Skin epidermis (tissue), 12 donors: ENCODE measurements around the gene DLK1.

ENCODE experiments used
- H3K27ac ChIP-seq, 21 experiments: fragments of 200-600 bp; sonication (generic) in 11 of 21; one replicate each; pipeline ENCODE4 v1.5.0; 2020; ENCODE audit warnings: mild to moderate bottlenecking in 3 of 21, inconsistent platforms in 2 of 21, moderate library complexity in 2 of 21
- H3K4me3 ChIP-seq, 7 experiments: fragments of 200-600 bp; sonication (generic) in 2 of 7; one replicate each; pipeline ENCODE4 v1.5.0; 2020; ENCODE audit warnings: inconsistent platforms in 2 of 7, mild to moderate bottlenecking in 2 of 7, moderate library complexity in 1 of 7

DLK1 gene

DNA sequence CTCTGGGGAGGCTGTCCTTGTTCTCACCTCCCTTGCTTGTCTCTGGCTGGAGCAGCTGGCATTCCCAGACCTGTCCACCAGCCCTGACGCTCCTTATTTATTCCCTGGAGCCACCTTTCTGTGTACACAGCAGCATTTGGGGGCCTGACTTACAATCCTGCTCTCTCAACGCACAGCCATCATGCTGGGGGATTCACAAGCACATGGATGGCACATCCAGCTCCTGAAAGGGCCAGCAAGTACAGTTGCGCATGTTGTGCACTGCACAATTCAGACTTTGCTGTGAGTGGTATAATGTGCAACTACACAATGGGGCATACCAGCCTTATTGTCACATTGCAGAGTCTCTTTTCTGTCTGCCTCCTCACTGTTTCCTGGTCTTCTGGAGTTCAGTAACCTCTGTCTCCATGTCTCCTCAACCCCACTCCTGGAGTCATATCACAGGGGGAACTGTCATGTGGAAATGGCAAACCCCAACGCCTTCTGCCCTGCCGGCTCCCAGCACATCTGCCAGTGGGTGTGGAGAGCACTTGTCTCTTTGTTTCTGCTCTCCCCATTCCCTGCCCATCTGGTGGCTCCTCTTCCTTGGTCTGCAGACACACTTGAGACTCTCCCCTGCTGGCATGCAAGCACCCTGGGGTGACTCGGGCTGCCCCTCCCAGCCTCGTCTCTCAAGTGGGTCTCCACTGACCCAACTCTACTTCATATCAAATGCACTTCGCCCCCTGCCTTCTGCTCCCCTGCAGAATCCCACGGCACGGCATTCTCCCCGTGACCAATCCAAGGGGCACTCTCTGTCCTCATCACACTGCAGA, 58.0 kb downstream of the DLK1 start:
- H3K27ac ChIP-seq: no peak overlapping the region

DNA sequence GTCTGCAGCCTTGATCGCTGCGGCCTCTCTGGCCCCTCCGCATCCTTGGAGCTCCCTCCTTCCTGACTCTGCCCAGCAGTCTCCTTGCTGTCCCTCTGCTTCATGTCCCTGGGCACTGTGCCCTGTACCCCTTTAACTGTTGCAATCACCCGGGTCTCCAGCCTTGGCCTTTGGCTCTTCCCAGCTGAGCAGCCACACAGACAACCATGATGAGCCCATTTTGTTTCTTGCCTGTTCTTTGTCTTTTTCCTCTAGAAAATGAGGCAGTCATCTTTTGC, 58.6 kb downstream of the DLK1 start:
- no peak overlapping the region for H3K27ac ChIP-seq
- no peak overlapping the region for H3K4me3 ChIP-seq

More for the DNA sequence above, 58.0 kb downstream of the DLK1 start:
- no peak overlapping the region for H3K4me3 ChIP-seq

GRCh38 chr14:100785626-100786025, 58.9 kb downstream of the DLK1 start:
- Histone ChIP-seq H3K4me3 (no peak overlapping the region), H3K27ac (no peak overlapping the region)

GRCh38 chr14:100786131-100786530, 59.4 kb downstream of the DLK1 start:
- Histone ChIP-seq H3K27ac (no peak overlapping the region), H3K4me3 (no peak overlapping the region)

DNA sequence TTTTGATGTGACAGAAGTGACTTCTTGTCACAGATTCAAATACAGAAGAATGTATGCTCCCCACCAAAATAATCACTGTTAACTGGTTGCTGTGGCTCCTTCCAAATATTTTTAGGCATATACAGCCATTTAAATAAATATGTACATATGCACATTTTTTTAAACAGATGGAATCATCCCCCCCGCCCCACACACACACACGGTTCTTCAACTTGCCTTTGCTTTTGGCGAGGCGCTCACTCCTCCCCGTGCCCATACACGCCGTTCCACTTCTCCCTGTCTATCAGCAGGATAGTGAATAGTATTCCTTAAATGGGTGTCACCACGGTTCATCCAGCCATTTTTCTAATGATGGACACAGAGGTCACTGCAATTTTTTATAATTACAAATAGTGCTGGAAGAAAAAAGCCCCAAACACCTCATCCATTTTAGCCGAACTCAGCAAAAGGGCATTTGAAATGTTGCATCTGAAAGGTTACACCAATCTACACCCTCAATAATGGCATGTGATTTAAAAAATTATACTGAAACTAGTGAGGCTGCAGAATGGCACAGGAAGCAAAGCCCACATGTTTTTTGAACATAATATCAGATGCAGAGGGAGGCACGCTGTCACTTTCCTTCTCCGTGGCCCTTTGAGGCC, 60.0 kb downstream of the DLK1 start:
- no peak overlapping the region for H3K27ac ChIP-seq
- no peak overlapping the region for H3K4me3 ChIP-seq

DNA sequence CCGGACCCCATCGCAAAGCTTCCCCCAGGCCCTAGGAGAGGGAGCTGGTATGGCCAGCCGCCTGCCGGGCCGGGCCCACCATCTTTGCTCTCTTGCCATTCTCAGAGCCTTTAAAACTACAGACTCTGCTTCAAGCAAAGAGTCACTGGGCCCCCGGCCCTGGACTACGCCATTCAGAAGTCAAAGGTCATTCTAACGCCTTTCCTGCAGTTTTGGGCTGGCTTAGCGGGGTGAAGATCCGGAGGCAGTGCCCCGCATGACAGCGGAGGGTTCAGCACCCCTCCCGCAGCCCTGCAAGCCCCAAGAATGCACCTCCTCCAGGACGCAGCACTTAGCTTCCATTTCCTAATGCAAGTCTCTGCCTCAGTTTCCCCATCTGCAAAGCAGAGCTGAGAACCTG, 61.0 kb downstream of the DLK1 start:
- no peak overlapping the region for H3K4me3 ChIP-seq
- no peak overlapping the region for H3K27ac ChIP-seq
